DOHH2 (cell line): ENCODE data around the gene RPS6KA4.
A peak's percentile ranks its signal among the peaks of the same experiment; 100 is the strongest.

Experiments
- H3F3A ChIP-seq: fragments of 200-600 bp; sonication (generic), shearing (Covaris generic); 2 replicates; pipeline ENCODE4 v1.6.0; 2016; ENCODE audit warnings: antibody characterized with exemption, mild to moderate bottlenecking; ENCODE audit not compliant: control insufficient read depth, insufficient read depth
- H3K27ac ChIP-seq: fragments of 200-600 bp; sonication (generic); 2 replicates; pipeline ENCODE4 v1.5.1; 2014; ENCODE audit warnings: low read depth, mild to moderate bottlenecking, low read length, moderate library complexity
- H3K27me3 ChIP-seq: fragments of 200-600 bp; sonication (generic); 2 replicates; pipeline ENCODE4 v1.6.1; 2014; ENCODE audit warnings: mild to moderate bottlenecking, low read length, mixed read lengths; ENCODE audit not compliant: control insufficient read depth
- H3K36me3 ChIP-seq: fragments of 200-600 bp; sonication (generic); 2 replicates; pipeline ENCODE4 v1.6.1; 2014; ENCODE audit warnings: mild to moderate bottlenecking, low read length, moderate library complexity, mixed read lengths; ENCODE audit not compliant: control insufficient read depth
- H3K4me1 ChIP-seq: fragments of 200-600 bp; sonication (generic); 2 replicates; pipeline ENCODE4 v1.6.1; 2014; ENCODE audit warnings: mild to moderate bottlenecking, low read length, mixed read lengths; ENCODE audit not compliant: control insufficient read depth
- H3K4me2 ChIP-seq: fragments of 200-600 bp; sonication (generic); 2 replicates; pipeline ENCODE4 v1.6.0; 2014; ENCODE audit warnings: mild to moderate bottlenecking, low read length, moderate library complexity
- H3K4me3 ChIP-seq: fragments of 200-600 bp; sonication (generic); 2 replicates; pipeline ENCODE4 v1.5.1; 2014; ENCODE audit warnings: mild to moderate bottlenecking, low read length, mixed read lengths
- H3K79me2 ChIP-seq: fragments of 200-600 bp; sonication (generic); 2 replicates; pipeline ENCODE4 v1.6.1; 2014; ENCODE audit warnings: mild to moderate bottlenecking, low read length, mixed read lengths; ENCODE audit not compliant: control insufficient read depth
- H3K9me2 ChIP-seq: fragments of 200-600 bp; sonication (generic); replicated peaks from 2 replicates; pipeline ENCODE4 v1.6.1; 2014; ENCODE audit warnings: mild to moderate bottlenecking, low read length, mixed read lengths; ENCODE audit not compliant: control insufficient read depth
- H3K9me3 ChIP-seq: fragments of 200-600 bp; sonication (generic); 2 replicates; pipeline ENCODE4 v1.6.1; 2014; ENCODE audit warnings: antibody characterized with exemption, low read length, mixed read lengths; ENCODE audit not compliant: control insufficient read depth, insufficient read depth
- H4K20me1 ChIP-seq: fragments of 200-600 bp; sonication (generic); 2 replicates; pipeline ENCODE4 v1.6.0; 2014; ENCODE audit warnings: low read depth, mild to moderate bottlenecking, antibody characterized with exemption, low read length, moderate library complexity; ENCODE audit not compliant: control insufficient read depth, insufficient read depth
- EZH2phosphoT487 ChIP-seq: fragments of 200-600 bp; sonication (generic); IDR thresholded peaks from 2 replicates; pipeline ENCODE4 v1.6.1; 2017; ENCODE audit warnings: borderline replicate concordance, mild to moderate bottlenecking, antibody characterized with exemption, low read length, moderate library complexity, mixed read lengths
- TF ChIP-seq, protein P1 (sequence below): fragments of 200-600 bp; sonication (generic); IDR thresholded peaks from one replicate; pipeline ENCODE4 v1.5.1; 2014; ENCODE audit warnings: antibody characterized with exemption, mild to moderate bottlenecking, low read depth, low read length; ENCODE audit not compliant: poor library complexity, severe bottlenecking

Gene RPS6KA4

DNA sequence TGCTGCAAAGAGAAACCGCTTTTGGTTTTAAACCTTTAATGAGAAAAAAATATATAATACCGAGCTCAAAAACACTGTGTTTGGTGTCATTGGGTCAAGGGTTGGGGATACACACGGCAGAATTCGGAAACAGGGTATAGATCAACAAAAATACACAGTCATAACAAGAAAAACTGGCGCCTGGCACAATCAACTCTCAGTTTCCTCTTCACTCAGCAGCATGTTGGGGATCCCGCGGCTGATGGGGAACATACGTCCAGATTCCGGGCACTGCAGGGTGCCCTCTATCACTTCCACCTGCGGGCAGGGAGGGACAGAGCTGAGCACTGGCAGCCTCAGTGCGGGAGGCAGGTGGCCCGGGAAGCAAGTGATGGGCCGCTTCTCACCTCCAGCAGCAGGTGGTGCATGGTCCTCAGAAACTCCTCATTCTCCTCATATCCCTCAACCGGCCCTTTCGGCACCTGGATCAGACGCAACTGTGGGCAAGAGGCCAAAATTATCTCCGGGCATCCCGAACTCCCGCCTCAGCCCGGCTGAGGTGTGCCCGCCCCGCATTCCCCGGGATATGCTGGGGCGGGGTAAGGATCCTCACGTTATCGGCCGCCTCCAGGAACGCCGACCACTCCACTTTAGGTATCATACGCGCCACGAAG, 42.2 kb upstream of the RPS6KA4 start:
- peak overlapping the region; percentile 91 for H3K4me3 ChIP-seq
- peaks cover 64% of the 10 kb centered on the region for H3K36me3 ChIP-seq
- no peaks in the 10 kb centered on the region for H3K9me3 ChIP-seq
- H3K79me2 ChIP-seq, result peaks cover 49% of the 10 kb centered on the region
- H3K4me1 ChIP-seq, result peaks cover 28% of the 10 kb centered on the region
- TF ChIP-seq EZH2phosphoT487, result no peak
- TF ChIP-seq, protein P1, sequence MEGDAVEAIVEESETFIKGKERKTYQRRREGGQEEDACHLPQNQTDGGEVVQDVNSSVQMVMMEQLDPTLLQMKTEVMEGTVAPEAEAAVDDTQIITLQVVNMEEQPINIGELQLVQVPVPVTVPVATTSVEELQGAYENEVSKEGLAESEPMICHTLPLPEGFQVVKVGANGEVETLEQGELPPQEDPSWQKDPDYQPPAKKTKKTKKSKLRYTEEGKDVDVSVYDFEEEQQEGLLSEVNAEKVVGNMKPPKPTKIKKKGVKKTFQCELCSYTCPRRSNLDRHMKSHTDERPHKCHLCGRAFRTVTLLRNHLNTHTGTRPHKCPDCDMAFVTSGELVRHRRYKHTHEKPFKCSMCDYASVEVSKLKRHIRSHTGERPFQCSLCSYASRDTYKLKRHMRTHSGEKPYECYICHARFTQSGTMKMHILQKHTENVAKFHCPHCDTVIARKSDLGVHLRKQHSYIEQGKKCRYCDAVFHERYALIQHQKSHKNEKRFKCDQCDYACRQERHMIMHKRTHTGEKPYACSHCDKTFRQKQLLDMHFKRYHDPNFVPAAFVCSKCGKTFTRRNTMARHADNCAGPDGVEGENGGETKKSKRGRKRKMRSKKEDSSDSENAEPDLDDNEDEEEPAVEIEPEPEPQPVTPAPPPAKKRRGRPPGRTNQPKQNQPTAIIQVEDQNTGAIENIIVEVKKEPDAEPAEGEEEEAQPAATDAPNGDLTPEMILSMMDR, result peak; percentile 38
- H3K9me2 ChIP-seq, result no peaks in the 10 kb centered on the region
- peak overlapping the region; percentile 93 for H3K27ac ChIP-seq
- peaks cover 19% of the 10 kb centered on the region for H3F3A ChIP-seq
- peak overlapping the region; percentile 79 for H3K4me2 ChIP-seq
- no peaks in the 10 kb centered on the region for H3K27me3 ChIP-seq
- H4K20me1 ChIP-seq, result no peaks in the 10 kb centered on the region

DNA sequence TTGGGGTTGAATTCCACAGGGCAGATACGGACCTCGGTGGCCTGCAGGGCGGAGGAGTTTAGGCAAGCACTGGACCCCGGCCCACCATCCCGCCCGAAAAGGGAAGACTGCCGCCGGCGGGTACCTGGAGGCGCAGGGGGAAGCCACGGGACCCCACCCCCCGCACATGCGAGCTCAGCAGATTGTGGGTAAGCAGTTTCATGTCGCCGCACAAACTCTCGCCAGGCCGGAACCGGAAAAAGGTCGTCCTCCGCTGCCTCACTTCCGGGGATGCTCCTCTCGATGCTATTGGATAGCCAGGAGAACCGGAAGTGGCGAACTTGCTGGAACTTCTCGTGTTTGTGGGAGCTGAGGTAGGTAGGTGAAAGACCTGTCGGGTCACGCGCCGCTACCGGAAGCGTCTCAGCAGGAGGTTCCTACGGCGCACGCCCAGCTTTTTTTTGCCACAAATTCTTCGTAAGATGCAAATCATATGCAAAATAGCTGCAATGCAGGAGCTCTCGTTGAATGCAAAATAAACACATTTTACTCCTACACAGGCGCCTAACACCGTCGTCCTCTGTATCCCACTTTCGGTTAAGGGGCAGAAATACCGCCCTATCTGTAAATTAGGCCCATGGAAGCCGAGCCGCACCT, 41.5 kb upstream of the RPS6KA4 start, which contains the start of gene TRMT112:
TSS of gene TRMT112 (minus strand) at position 235 of the 636 bp plus-strand sequence. CDS start at position 202, 33 bp downstream.
- no peaks in the 10 kb centered on the region for H3K9me2 ChIP-seq
- H3F3A ChIP-seq, result peaks cover 19% of the 10 kb centered on the region
- H3K79me2 ChIP-seq, result peaks cover 48% of the 10 kb centered on the region

DNA sequence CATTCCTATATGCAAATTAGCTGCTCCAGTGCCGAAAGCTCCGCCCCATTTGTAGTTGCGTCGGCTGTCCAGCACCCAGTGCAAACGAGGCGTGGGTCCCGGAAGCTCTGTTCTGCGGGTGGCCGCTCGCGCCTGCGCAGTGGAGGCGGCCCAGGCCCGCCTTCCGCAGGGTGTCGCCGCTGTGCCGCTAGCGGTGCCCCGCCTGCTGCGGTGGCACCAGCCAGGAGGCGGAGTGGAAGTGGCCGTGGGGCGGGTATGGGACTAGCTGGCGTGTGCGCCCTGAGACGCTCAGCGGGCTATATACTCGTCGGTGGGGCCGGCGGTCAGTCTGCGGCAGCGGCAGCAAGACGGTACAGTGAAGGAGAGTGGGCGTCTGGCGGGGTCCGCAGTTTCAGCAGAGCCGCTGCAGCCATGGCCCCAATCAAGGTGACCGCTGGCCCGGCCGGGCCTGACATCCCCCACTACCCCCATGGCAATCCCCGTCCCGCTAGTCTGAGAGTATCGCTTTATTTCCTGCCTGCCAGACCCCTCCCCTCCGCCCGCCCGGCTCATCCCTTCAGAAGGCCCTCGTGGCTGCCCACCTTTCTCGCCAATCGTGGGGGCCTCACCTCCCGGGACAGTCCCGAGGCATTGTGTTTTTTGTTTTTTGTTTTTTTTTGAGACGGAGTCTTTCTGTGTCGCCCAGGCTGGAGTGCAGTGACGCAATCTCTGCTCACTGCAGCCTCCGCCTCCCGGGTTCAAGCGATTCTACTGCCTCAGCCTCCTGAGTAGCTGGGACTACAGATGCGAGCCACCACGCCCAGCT, 40.8 kb upstream of the RPS6KA4 start, which contains the start of gene PRDX5:
TSS of gene PRDX5 (plus strand) at position 161 of the 805 bp plus-strand sequence. CDS start at position 256, 95 bp downstream.
- peaks cover 41% of the 10 kb centered on the region for H3K79me2 ChIP-seq
- H3K4me2 ChIP-seq, result peak within 1 kb of the TSS; percentile 79
- H3K4me1 ChIP-seq, result peaks cover 28% of the 10 kb centered on the region
- H3K36me3 ChIP-seq, result peaks cover 66% of the 10 kb centered on the region
- no peaks in the 10 kb centered on the region for H4K20me1 ChIP-seq
- H3K27ac ChIP-seq, result peak within 1 kb of the TSS; percentile 93
- H3K4me3 ChIP-seq, result peak within 1 kb of the TSS; percentile 91
- H3K9me2 ChIP-seq, result no peaks in the 10 kb centered on the region
- TF ChIP-seq, protein P1, result peak; percentile 51
- TF ChIP-seq EZH2phosphoT487, result no peak
- peaks cover 16% of the 10 kb centered on the region for H3F3A ChIP-seq
- no peaks in the 10 kb centered on the region for H3K9me3 ChIP-seq
- no peaks in the 10 kb centered on the region for H3K27me3 ChIP-seq

More for the DNA sequence above, 41.5 kb upstream of the RPS6KA4 start, which contains the start of gene TRMT112:
- no peaks in the 10 kb centered on the region for H3K9me3 ChIP-seq
- H4K20me1 ChIP-seq, result no peaks in the 10 kb centered on the region
- H3K4me3 ChIP-seq, result peak within 1 kb of the TSS; percentile 91
- peak within 1 kb of the TSS; percentile 79 for H3K4me2 ChIP-seq
- H3K4me1 ChIP-seq, result peaks cover 28% of the 10 kb centered on the region
- TF ChIP-seq EZH2phosphoT487, result no peak
- TF ChIP-seq, protein P1, result no peak
- H3K36me3 ChIP-seq, result peaks cover 67% of the 10 kb centered on the region
- peak within 1 kb of the TSS; percentile 93 for H3K27ac ChIP-seq
- H3K27me3 ChIP-seq, result no peaks in the 10 kb centered on the region
